Heart left ventricle (tissue), 16 donors: Measurements from ENCODE around the gene ADAM19. TPM values are rescaled to one million over a fixed set of nuclear protein-coding genes. Genes with fewer than 3 reads are reported as not detected.

Experiments used
- ATAC-seq, 4 donors: fragments of 200-7000 bp; cut with Tn5 transposase; one replicate each; pipeline ENCODE4 v1.9.1; 2020 to 2022; ENCODE audit warnings: moderate library complexity in 4 of 4, mild to moderate bottlenecking in 3 of 4, moderate number of reproducible peaks in 1 of 4
- DNase-seq, 5 donors: peaks; one replicate each; pipeline ENCODE4 v3.0.0-alpha.2; 2020
- H3K27ac ChIP-seq, 12 donors: fragments of 200-600 bp; sonication (generic) in 4 of 12; one replicate each; pipeline versions ENCODE4 v1.5.0 to v1.8.0; 2016 to 2022; ENCODE audit warnings: mild to moderate bottlenecking in 2 of 12
- H3K27me3 ChIP-seq, 9 donors: fragments of 200-600 bp; sonication (generic) in 2 of 9; one replicate each; pipeline versions ENCODE4 v1.5.1 to v1.8.0; 2016 to 2022; ENCODE audit warnings: mild to moderate bottlenecking in 3 of 9
- H3K36me3 ChIP-seq, 9 donors: fragments of 200-600 bp; sonication (generic) in 2 of 9; one replicate each; pipeline versions ENCODE4 v1.5.0 to v1.8.0; 2018 to 2022; ENCODE audit warnings: mild to moderate bottlenecking in 2 of 9
- H3K4me1 ChIP-seq, 12 donors: fragments of 200-600 bp; sonication (generic) in 4 of 12; one replicate each; pipeline versions ENCODE4 v1.5.0 to v1.8.0; 2016 to 2022; ENCODE audit warnings: mild to moderate bottlenecking in 3 of 12
- H3K4me3 ChIP-seq, 12 donors: fragments of 200-600 bp; sonication (generic) in 4 of 12; one replicate each; pipeline versions ENCODE4 v1.5.0 to v1.8.0; 2017 to 2022; ENCODE audit warnings: mild to moderate bottlenecking in 9 of 12, moderate library complexity in 4 of 12
- H3K9me3 ChIP-seq, 12 donors: fragments of 200-600 bp; sonication (generic) in 4 of 12; one replicate each; pipeline versions ENCODE4 v1.5.0 to v1.8.0; 2016 to 2022; ENCODE audit warnings: mild to moderate bottlenecking in 1 of 12
- POLR2A ChIP-seq, 2 donors: fragments of 450-650 bp; IDR thresholded peaks; one replicate each; pipeline ENCODE4 v1.6.1; 2017; ENCODE audit warnings: antibody characterized with exemption in 2 of 2, mild to moderate bottlenecking in 2 of 2, moderate library complexity in 2 of 2
- WGBS, 4 donors: extraction: QIAGEN DNeasy Blood & Tissue Kit in 2 of 4; methylation state at CpG; one replicate each; pipeline versions ENCODE4 v1.1.5 to v1.1.7; 2013 to 2018; 5-methylcytosine and 5-hydroxymethylcytosine counted together
- intact Hi-C, 10 donors: fragments of 100-400 bp; cut with DNase I; formaldehyde crosslinking; loops; one replicate each; pipeline versions ENCODE4 v1.11.1 to v1.14.2; 2022
- polyA plus RNA-seq, 2 donors: library from polyadenylated mRNA; stranded (reverse); fragments of 200-250 nt; gene quantifications; one replicate each; pipeline ENCODE4 v1.2.3, GENCODE V29; 2013
- total RNA-seq, 9 donors: library from RNA; depleted of rRNA in 2 of 9; stranded (reverse); fragments of >200 nt in 2 of 9; fragmentation: NEBNext Ultra II Directional in 3 of 9; extraction: Animal tissue kit (Norgen Biotek cat#: 25700) in 3 of 9; gene quantifications; one replicate each; pipeline versions ENCODE4 v1.1.0 to v1.2.4, GENCODE V29; 2016 to 2023
- TF ChIP-seq, protein P1 (sequence below), 12 donors: fragments of 200-600 bp; sonication (generic) in 4 of 12; IDR thresholded peaks; one replicate each; pipeline versions ENCODE4 v1.5.0 to v1.8.0; 2018 to 2022; ENCODE audit warnings: antibody characterized with exemption in 12 of 12, mild to moderate bottlenecking in 5 of 12
- donor health status: ischemic (EF 13 %, LVEDD 7.1; RV severe dilation, severe dysfunction).
- donor health status: healthy with polysubstance abuse.
- donor health status: DM: no; HTN: yes; CAD: no.
- donor health status: DM: no; HTN: no; CAD: no.
- donor health status: ischemic (EF 25% LVEDD 6.9; RV normal size, moderate dysfunction).
- donor health status: ischemic (EF 25% LVEDD 5.7; RV mildly dilated, moderate dysfunction).
- donor health status: healthy.
- donor health status: DM: yes; HTN: yes; CAD: no.
- donor health status: ischemic (EF 35%, LVEDD 5.7; RV mildly dilated, moderate dysfunction).
- donor health status: nonischemic (EF 11% LVEDD 7.7; RV severe dilation, severe dysfunction).
- donor health status: DM: yes; HTN: yes; CAD: no.
- donor health status: PGD.
- donor health status: ischemic (EF 29% LVEDD 5.4; RV normal size, mild dysfunction).
- donor health status: nonischemic (EF 23%, LVEDD 6.1; RV moderate dilation, normal function).

The ADAM19 gene
- total and polyA plus RNA-seq, 11 donors: 6.5 to 47.6 (median 19.0) TPM

GRCh38 chr5:157590478-157590877 lies 14.9 kb upstream of the ADAM19 start:
- H3K9me3 ChIP-seq: no peaks in the 10 kb centered on the region
- TF ChIP-seq, protein P1, sequence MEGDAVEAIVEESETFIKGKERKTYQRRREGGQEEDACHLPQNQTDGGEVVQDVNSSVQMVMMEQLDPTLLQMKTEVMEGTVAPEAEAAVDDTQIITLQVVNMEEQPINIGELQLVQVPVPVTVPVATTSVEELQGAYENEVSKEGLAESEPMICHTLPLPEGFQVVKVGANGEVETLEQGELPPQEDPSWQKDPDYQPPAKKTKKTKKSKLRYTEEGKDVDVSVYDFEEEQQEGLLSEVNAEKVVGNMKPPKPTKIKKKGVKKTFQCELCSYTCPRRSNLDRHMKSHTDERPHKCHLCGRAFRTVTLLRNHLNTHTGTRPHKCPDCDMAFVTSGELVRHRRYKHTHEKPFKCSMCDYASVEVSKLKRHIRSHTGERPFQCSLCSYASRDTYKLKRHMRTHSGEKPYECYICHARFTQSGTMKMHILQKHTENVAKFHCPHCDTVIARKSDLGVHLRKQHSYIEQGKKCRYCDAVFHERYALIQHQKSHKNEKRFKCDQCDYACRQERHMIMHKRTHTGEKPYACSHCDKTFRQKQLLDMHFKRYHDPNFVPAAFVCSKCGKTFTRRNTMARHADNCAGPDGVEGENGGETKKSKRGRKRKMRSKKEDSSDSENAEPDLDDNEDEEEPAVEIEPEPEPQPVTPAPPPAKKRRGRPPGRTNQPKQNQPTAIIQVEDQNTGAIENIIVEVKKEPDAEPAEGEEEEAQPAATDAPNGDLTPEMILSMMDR (IDR thresholded peaks at IDR 0.05): no peak
- no peak for TF ChIP-seq POLR2A (IDR thresholded peaks at IDR 0.05)
- DNase-seq (no peak), ATAC-seq (no peak)
- intact Hi-C loops: no loop called here
- peaks cover 0 to 36% (median 3%) of the 10 kb centered on the region in 12 donors for H3K4me1 ChIP-seq
- H3K36me3 ChIP-seq: no peaks in the 10 kb centered on the region
- H3K27ac ChIP-seq: no peak overlapping the region
- H3K4me3 ChIP-seq: no peak overlapping the region
- no peaks in the 10 kb centered on the region for H3K27me3 ChIP-seq

DNA sequence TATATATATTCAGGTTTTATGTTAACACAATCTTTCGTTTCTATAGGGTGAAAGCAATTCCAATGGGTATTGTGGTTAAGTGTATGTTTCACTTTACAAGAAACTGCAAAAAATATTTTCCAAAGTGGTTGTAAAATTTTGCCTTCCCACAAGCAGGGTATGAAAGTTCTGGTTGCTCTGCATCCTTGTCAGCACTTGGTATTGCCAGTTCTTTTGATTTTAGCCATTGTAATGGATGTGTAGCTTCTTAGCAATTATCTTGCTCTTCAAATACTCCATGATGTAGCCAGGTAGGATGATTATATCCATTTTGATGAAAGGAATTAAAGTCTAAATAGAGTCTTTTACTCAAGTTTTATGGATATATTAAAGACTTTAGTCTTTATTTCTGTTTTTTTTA lies 9.1 kb upstream of the ADAM19 start:
- TF ChIP-seq POLR2A (IDR thresholded peaks at IDR 0.05): no peak
- TF ChIP-seq, protein P1 (IDR thresholded peaks at IDR 0.05): no peak
- 92 to 98% (median 95%) methylated on average over 1 of the region's 1 CpG for WGBS, 4 donors
- H3K4me3 ChIP-seq: no peak overlapping the region
- H3K36me3 ChIP-seq: no peaks in the 10 kb centered on the region
- H3K9me3 ChIP-seq: peaks cover 0 to 7% (median 0%) of the 10 kb centered on the region in 12 donors
- DNase-seq (no peak), ATAC-seq (no peak)
- no peak overlapping the region for H3K27ac ChIP-seq
- intact Hi-C loops: no loop called here
- H3K27me3 ChIP-seq: no peaks in the 10 kb centered on the region
- peaks cover 0 to 8% (median 1%) of the 10 kb centered on the region in 12 donors for H3K4me1 ChIP-seq

- H3K9me3 ChIP-seq: peaks cover 0 to 7% (median 0%) of the 10 kb centered on the region in 12 donors
- peak; percentile 78 to 97 (median 85) for ATAC-seq
- intact Hi-C loops: no loop called here
- H3K27ac ChIP-seq: peak overlapping the region in 2 of 12 donors; percentile 10 to 12
- no peak overlapping the region for H3K4me3 ChIP-seq
- DNase-seq: peak in 1 of 5 donors; percentile 38
- H3K36me3 ChIP-seq: no peaks in the 10 kb centered on the region
- peaks cover 0 to 8% (median 1%) of the 10 kb centered on the region in 12 donors for H3K4me1 ChIP-seq
- H3K27me3 ChIP-seq: no peaks in the 10 kb centered on the region
- WGBS, 4 donors: 43 to 49% (median 48%) methylated on average over 10 of the region's 10 CpGs
- TF ChIP-seq, protein P1 (IDR thresholded peaks at IDR 0.05): peak in 4 of 12 donors; percentile 10 to 35 (median 23)
- no peak for TF ChIP-seq POLR2A (IDR thresholded peaks at IDR 0.05)
These were observed 7.4 kb upstream of the ADAM19 start for GRCh38 chr5:157582731-157583620.

DNA sequence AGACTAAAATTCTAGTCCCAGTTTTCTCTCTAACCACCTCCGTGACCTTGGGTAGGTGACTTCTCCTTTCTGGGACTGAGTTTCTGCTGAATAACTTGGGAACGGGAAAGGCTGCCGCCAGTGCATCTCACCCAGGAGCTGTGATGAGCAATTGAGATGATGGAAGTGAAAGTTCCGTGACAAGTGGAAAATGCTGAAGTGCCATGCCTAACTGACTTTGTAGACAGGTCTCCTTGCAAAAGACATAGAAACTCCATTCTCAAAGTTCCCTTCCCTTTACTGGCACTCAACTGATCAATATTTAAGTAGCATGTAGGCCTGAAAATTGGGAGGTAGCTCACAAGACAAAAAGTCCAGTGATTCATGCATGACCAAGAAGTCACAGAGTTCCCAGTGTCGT lies 6.3 kb upstream of the ADAM19 start:
- WGBS, 4 donors: 89 to 93% (median 92%) methylated on average over 5 of the region's 5 CpGs
- no peak for DNase-seq
- no peak overlapping the region for H3K4me3 ChIP-seq
- H3K9me3 ChIP-seq: peaks cover 0 to 7% (median 0%) of the 10 kb centered on the region in 12 donors
- intact Hi-C loops: no loop called here
- no peak overlapping the region for H3K27ac ChIP-seq
- no peak for ATAC-seq
- peaks cover 0 to 8% (median 1%) of the 10 kb centered on the region in 12 donors for H3K4me1 ChIP-seq
- TF ChIP-seq, protein P1 (IDR thresholded peaks at IDR 0.05): no peak
- no peak for TF ChIP-seq POLR2A (IDR thresholded peaks at IDR 0.05)
- no peaks in the 10 kb centered on the region for H3K27me3 ChIP-seq
- no peaks in the 10 kb centered on the region for H3K36me3 ChIP-seq
